Esophagus squamous epithelium (tissue), 4 donors: ENCODE measurements around the gene TGFB1.

Source experiments
- POLR2A ChIP-seq, 4 donors: fragments of 450-650 bp; IDR thresholded peaks; one replicate each; pipeline ENCODE4 v1.6.1; 2017; ENCODE audit warnings: antibody characterized with exemption in 4 of 4, mild to moderate bottlenecking in 4 of 4, moderate library complexity in 3 of 4
- TF ChIP-seq, protein P1 (sequence below), 6 experiments: fragments of 450-650 bp in 4 of 6; fragments of 200-600 bp in 2 of 6; sonication (generic) in 2 of 6; IDR thresholded peaks; one replicate each; pipeline ENCODE4 v1.5.1; 2016 to 2019; ENCODE audit warnings: antibody characterized with exemption in 6 of 6, mild to moderate bottlenecking in 4 of 6, moderate library complexity in 4 of 6

DNA sequence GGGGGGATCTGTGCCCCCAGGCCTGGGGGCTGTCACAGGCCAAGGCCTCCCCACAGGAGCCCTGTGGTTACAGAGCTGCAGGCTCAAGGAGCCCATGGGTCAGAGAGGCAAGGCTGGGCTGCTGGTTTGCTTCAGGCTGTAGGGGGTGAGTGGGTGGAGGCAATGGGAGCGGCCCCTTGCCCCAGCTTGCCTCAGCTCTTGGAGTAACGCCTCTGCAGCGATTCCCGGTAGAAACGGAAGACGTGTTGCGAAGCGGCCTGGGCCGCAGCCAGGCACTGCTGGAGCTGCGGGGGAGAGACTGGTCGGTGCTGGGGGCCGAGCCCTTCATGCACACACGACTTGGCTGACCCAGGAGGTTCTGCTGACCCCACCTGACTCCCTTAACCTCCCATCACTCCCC is 32.7 kb upstream of the TGFB1 start:
- TF ChIP-seq POLR2A (IDR thresholded peaks at IDR 0.05) = no peak
- TF ChIP-seq, protein P1, sequence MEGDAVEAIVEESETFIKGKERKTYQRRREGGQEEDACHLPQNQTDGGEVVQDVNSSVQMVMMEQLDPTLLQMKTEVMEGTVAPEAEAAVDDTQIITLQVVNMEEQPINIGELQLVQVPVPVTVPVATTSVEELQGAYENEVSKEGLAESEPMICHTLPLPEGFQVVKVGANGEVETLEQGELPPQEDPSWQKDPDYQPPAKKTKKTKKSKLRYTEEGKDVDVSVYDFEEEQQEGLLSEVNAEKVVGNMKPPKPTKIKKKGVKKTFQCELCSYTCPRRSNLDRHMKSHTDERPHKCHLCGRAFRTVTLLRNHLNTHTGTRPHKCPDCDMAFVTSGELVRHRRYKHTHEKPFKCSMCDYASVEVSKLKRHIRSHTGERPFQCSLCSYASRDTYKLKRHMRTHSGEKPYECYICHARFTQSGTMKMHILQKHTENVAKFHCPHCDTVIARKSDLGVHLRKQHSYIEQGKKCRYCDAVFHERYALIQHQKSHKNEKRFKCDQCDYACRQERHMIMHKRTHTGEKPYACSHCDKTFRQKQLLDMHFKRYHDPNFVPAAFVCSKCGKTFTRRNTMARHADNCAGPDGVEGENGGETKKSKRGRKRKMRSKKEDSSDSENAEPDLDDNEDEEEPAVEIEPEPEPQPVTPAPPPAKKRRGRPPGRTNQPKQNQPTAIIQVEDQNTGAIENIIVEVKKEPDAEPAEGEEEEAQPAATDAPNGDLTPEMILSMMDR (IDR thresholded peaks at IDR 0.05) = no peak
